Natural killer cell (primary cell): ENCODE data around the gene STUB1. TPM values are rescaled to one million over a fixed set of nuclear protein-coding genes. Genes with fewer than 3 reads are reported as not detected.

ENCODE experiments used
- ATAC-seq, 3 donors: fragments of 150-1000 bp in 2 of 3; fragments of 200-7000 bp in 1 of 3; cut with Tn5 transposase; 1 replicate in 1 of 3; 2 replicates in 2 of 3; pipeline ENCODE4 v1.10.0; 2021; ENCODE audit warnings: mild to moderate bottlenecking in 2 of 3, moderate library complexity in 2 of 3
- DNase-seq, 2 donors: peaks; one replicate each; pipeline versions ENCODE4 v3.0.0 to v3.0.0-alpha.2; 2013 to 2021; ENCODE audit warnings: mixed read lengths in 1 of 2
- H3K27ac ChIP-seq: one replicate; pipeline ENCODE4 v1.5.1; 2013; ENCODE audit warnings: mild to moderate bottlenecking, low read length
- H3K27me3 ChIP-seq: one replicate; pipeline ENCODE4 v1.6.1; 2013; ENCODE audit warnings: low read length; ENCODE audit not compliant: control insufficient read depth, insufficient read depth
- H3K36me3 ChIP-seq: one replicate; pipeline ENCODE4 v1.6.1; 2013; ENCODE audit warnings: low read length; ENCODE audit not compliant: control insufficient read depth, insufficient read depth
- H3K4me1 ChIP-seq: one replicate; pipeline ENCODE4 v1.6.1; 2013; ENCODE audit warnings: low read length; ENCODE audit not compliant: control insufficient read depth, insufficient read depth
- H3K4me3 ChIP-seq: one replicate; pipeline ENCODE4 v1.5.1; 2013; ENCODE audit warnings: low read length
- H3K9me3 ChIP-seq: one replicate; pipeline ENCODE4 v1.6.1; 2013; ENCODE audit warnings: low read length; ENCODE audit not compliant: control insufficient read depth, insufficient read depth
- H3K27ac Mint-ChIP-seq, 2 donors: one replicate each; pipeline ENCODE4 v1.8.0; 2022; ENCODE audit warnings: mild to moderate bottlenecking in 2 of 2, mixed read lengths in 2 of 2, moderate library complexity in 1 of 2
- H3K27me3 Mint-ChIP-seq, 2 donors: one replicate each; pipeline ENCODE4 v1.8.0; 2022; ENCODE audit warnings: low read depth in 2 of 2, mixed read lengths in 2 of 2
- H3K36me3 Mint-ChIP-seq: one replicate; pipeline ENCODE4 v1.8.0; 2022; ENCODE audit warnings: mixed read lengths
- H3K4me1 Mint-ChIP-seq, 2 donors: one replicate each; pipeline ENCODE4 v1.8.0; 2022; ENCODE audit warnings: mixed read lengths in 2 of 2
- H3K4me3 Mint-ChIP-seq: one replicate; pipeline ENCODE4 v1.8.0; 2022; ENCODE audit warnings: mild to moderate bottlenecking, moderate library complexity, mixed read lengths
- H3K9me3 Mint-ChIP-seq, 2 donors: one replicate each; pipeline ENCODE4 v1.8.0; 2022; ENCODE audit warnings: mixed read lengths in 2 of 2
- WGBS: methylation state at CpG from one replicate; pipeline ENCODE4 v1.1.7; 2013; ENCODE audit warnings: missing lambda C conversion rate; ENCODE audit not compliant: insufficient coverage; 5-methylcytosine and 5-hydroxymethylcytosine counted together
- intact Hi-C: fragments of 100-400 bp; cut with micrococcal nuclease; formaldehyde crosslinking; loops from one replicate; pipeline ENCODE4 v1.14.2; 2022
- total RNA-seq, 4 donors: library from RNA; stranded (reverse); fragments of 120-200 nt in 1 of 4; gene quantifications; one replicate each; pipeline versions ENCODE4 v1.2.3 to v1.2.4, GENCODE V29; 2013 to 2022
- TF ChIP-seq, protein P1 (sequence below): fragments of 200-600 bp; IDR thresholded peaks from one replicate; pipeline ENCODE4 v1.8.0; 2022; ENCODE audit warnings: antibody characterized with exemption

Gene STUB1
- total RNA-seq, 3 donors from 2014 or later (not counting 1 experiment from before 2014, with no cell fraction given), result 89.5 to 95.4 (median 93.5) TPM

DNA sequence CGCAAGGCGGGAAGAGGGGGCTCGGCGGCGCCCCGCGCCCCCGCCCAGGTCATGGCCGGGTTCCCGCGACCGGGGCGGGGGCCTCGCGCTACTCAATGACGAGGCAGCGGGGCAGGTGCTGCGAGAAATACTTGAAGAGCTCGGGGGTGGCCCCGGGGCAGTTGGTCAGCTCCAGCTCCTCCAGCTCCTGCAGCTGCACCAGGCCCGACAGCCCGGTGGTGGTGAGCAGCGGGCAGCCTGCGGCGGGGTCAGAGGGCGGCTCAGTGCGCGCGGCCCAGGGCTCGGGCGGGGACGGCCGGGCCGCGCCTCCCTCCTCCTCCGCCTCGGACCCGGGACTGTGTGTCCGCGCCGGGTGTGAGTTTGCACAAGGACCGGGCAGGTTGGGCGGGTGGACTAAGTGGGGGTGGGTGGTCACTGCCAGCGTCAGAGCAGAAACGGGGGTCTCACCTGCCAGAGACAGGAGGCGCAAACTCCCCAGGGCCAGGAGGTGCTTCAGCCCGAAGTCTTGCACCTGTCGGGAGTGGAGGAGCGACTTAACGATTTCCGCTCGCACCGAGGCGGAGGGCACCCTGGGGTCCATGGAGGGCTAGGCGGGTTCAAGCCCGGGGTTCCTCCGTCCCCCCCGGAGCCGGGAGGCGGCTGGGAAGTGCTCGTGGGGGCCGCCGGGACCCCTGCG, 14.1 kb downstream of the STUB1 start:
- intact Hi-C loops, result no loop called here
- DNase-seq, result peak in 1 of 2 donors; percentile 53

DNA sequence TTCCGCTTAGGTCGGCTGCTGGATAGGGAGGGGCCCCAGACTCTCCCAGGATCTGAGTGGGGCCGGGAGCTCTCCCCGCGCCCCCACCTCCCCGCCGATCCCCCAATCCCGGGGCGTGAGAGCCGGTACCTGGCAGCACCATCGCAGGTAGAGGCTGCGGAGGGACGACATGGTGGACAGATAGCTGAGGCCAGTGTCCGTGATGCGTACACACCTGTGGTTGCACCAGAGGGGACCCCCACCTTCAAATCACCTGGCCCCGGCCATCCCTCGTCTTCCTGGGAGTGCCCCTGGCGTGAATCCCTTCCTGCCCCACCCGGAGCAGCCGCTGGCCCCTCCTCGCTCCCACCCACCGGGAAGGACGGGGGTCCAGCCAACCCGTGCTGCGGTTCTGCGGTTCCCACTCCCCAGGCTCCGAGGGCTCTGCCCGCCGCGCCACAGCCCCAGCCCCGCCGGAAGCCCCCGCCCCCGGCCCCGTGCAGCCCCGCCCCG, 14.7 kb downstream of the STUB1 start:
- H3K4me3 ChIP-seq, result peak overlapping the region; percentile 24
- DNase-seq (no peak), ATAC-seq (no peak)
- Mint-ChIP-seq H3K36me3 (no peaks in the 10 kb centered on the region), H3K4me1 (peaks cover 10 to 17% of the 10 kb centered on the region in 2 donors), H3K27ac (no peak overlapping the region), H3K27me3 (peaks cover 0 to 14% of the 10 kb centered on the region in 2 donors), H3K9me3 (no peaks in the 10 kb centered on the region), H3K4me3 (no peak overlapping the region)
- peaks cover 32% of the 10 kb centered on the region for H3K27me3 ChIP-seq
- H3K9me3 ChIP-seq, result no peaks in the 10 kb centered on the region
- intact Hi-C loops, result no loop called here
- H3K4me1 ChIP-seq, result peaks cover 41% of the 10 kb centered on the region
- TF ChIP-seq, protein P1, sequence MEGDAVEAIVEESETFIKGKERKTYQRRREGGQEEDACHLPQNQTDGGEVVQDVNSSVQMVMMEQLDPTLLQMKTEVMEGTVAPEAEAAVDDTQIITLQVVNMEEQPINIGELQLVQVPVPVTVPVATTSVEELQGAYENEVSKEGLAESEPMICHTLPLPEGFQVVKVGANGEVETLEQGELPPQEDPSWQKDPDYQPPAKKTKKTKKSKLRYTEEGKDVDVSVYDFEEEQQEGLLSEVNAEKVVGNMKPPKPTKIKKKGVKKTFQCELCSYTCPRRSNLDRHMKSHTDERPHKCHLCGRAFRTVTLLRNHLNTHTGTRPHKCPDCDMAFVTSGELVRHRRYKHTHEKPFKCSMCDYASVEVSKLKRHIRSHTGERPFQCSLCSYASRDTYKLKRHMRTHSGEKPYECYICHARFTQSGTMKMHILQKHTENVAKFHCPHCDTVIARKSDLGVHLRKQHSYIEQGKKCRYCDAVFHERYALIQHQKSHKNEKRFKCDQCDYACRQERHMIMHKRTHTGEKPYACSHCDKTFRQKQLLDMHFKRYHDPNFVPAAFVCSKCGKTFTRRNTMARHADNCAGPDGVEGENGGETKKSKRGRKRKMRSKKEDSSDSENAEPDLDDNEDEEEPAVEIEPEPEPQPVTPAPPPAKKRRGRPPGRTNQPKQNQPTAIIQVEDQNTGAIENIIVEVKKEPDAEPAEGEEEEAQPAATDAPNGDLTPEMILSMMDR, result no peak
- H3K27ac ChIP-seq, result no peak overlapping the region
- WGBS, result 1% methylated on average over 37 of the region's 37 CpGs
- no peaks in the 10 kb centered on the region for H3K36me3 ChIP-seq

More for the DNA sequence above, 14.1 kb downstream of the STUB1 start:
- ATAC-seq, result no peak
- no peak overlapping the region for H3K27ac Mint-ChIP-seq
- H3K4me1 Mint-ChIP-seq, result peaks cover 10 to 21% of the 10 kb centered on the region in 2 donors
- TF ChIP-seq, protein P1, result no peak
- H3K36me3 Mint-ChIP-seq, result no peaks in the 10 kb centered on the region
- Histone ChIP-seq H3K36me3 (no peaks in the 10 kb centered on the region), H3K9me3 (no peaks in the 10 kb centered on the region), H3K27me3 (peaks cover 32% of the 10 kb centered on the region), H3K4me3 (peak overlapping the region; percentile 24), H3K4me1 (peaks cover 41% of the 10 kb centered on the region), H3K27ac (no peak overlapping the region)
- no peaks in the 10 kb centered on the region for H3K9me3 Mint-ChIP-seq
- peak overlapping the region; percentile 53 for H3K4me3 Mint-ChIP-seq
- H3K27me3 Mint-ChIP-seq, result peaks cover 0 to 14% of the 10 kb centered on the region in 2 donors
- WGBS, result 2% methylated on average over 64 of the region's 64 CpGs

DNA sequence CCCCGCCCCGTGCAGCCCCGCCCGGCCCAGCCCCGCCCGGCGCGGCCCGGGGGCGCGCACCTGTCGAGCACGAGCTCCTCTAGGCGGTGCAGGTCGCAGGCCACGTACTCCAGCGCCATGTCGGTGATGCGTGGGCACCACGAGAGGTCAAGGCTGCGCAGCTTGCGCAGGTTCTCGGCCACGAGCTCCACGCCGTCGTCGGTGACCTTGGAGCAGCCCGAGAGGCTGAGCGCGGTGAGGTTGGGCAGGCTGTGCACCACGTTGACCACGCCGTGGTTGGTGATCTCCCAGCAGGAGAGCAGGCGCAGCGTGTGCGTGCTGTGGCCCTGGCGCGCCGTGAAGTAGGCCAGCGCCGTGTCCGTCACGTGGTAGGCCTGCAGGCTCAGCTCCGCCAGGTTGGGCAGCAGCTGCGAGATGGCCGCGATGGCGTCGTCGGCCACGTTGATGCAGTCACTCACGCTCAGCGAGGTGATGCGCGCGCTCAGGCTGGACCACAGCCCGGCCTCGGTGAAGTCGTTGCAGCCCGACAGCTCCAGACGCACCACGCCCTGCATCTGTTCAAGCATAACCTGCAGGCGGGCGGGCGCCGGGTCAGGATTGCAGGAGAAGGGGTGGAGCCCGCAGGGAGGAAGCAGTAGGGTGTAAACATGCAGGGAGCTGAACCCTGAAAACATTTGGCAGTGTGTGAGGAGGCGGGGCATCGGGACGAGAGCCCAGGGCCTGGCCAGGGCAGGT, 15.3 kb downstream of the STUB1 start:
- WGBS, result 2% methylated on average over 71 of the region's 71 CpGs
- H3K4me3 ChIP-seq, result peak overlapping the region; percentile 38
- H3K36me3 Mint-ChIP-seq, result no peaks in the 10 kb centered on the region
- peaks cover 36% of the 10 kb centered on the region for H3K27me3 ChIP-seq
- H3K27me3 Mint-ChIP-seq, result peaks cover 0 to 17% of the 10 kb centered on the region in 2 donors
- H3K4me3 Mint-ChIP-seq, result peak overlapping the region; percentile 49
- H3K4me1 ChIP-seq, result peaks cover 43% of the 10 kb centered on the region
- intact Hi-C loops, result no loop called here
- no peak overlapping the region for H3K27ac Mint-ChIP-seq
- H3K36me3 ChIP-seq, result no peaks in the 10 kb centered on the region
- ATAC-seq (peak; percentile 41 to 62 (median 53)), DNase-seq (peak in 1 of 2 donors; percentile 81)
- peaks cover 3% of the 10 kb centered on the region for H3K9me3 ChIP-seq
- H3K4me1 Mint-ChIP-seq, result peaks cover 4 to 12% of the 10 kb centered on the region in 2 donors
- TF ChIP-seq, protein P1, result no peak
- H3K9me3 Mint-ChIP-seq, result no peaks in the 10 kb centered on the region
- H3K27ac ChIP-seq, result no peak overlapping the region
